SK-N-SH (cell line): ENCODE measurements around the gene ZSCAN12.

ENCODE experiments used
- CTCF ChIP-seq: fragments of 200-600 bp; sonication (generic); IDR thresholded peaks from 2 replicates; pipeline ENCODE4 v1.6.1; 2017; ENCODE audit warnings: antibody characterized with exemption, mild to moderate bottlenecking, moderate library complexity
- EP300 ChIP-seq, 2 experiments: IDR thresholded peaks; 2 replicates each; pipeline versions ENCODE4 v1.4.0 to v1.6.1; 2012; ENCODE audit warnings: borderline replicate concordance in 1 of 2, low read depth in 1 of 2, low read length in 1 of 2
- EZH2phosphoT487 ChIP-seq: fragments of 200-600 bp; sonication (generic); IDR thresholded peaks from 2 replicates; pipeline ENCODE4 v1.6.1; 2017; ENCODE audit warnings: low read depth, mixed run types, mild to moderate bottlenecking, antibody characterized with exemption, moderate library complexity, borderline replicate concordance
- FOXJ3 ChIP-seq: sonication (generic); formaldehyde crosslinking; IDR thresholded peaks from 2 replicates; pipeline ENCODE4 v1.5.1; 2020; ENCODE audit warnings: mild to moderate bottlenecking, missing genetic modification reagents
- POLR2AphosphoS5 ChIP-seq: IDR thresholded peaks from 2 replicates; pipeline ENCODE4 v1.6.1; 2012; ENCODE audit warnings: low read depth, low read length
- RAD21 ChIP-seq: IDR thresholded peaks from 2 replicates; pipeline ENCODE4 v1.6.1; 2012; ENCODE audit warnings: mild to moderate bottlenecking, low read length
- RXRA ChIP-seq: IDR thresholded peaks from 2 replicates; pipeline ENCODE4 v1.4.0; 2012; ENCODE audit warnings: low read depth, mild to moderate bottlenecking, borderline replicate concordance
- TCF12 ChIP-seq: IDR thresholded peaks from 2 replicates; pipeline ENCODE4 v1.4.0; 2012
- USF1 ChIP-seq: IDR thresholded peaks from 2 replicates; pipeline ENCODE4 v1.4.0; 2012; ENCODE audit warnings: low read depth, borderline replicate concordance

GRCh38 chr6:28354688-28355554, 44.6 kb downstream of the ZSCAN12 start:
- TF ChIP-seq EZH2phosphoT487 (no peak), EP300 (IDR thresholded peaks at IDR 0.05; ENCODE audit: borderline replicate concordance in 1 of 2, low read depth in 1 of 2, low read length in 1 of 2) (no peak), RAD21 (no peak), POLR2AphosphoS5 (no peak), CTCF (no peak), TCF12 (no peak), RXRA (no peak), USF1 (no peak), FOXJ3 (CRISPR knock-in tag) (no peak)
